GM12878 (cell line): ENCODE measurements around the gene GTF3A. TPM values are rescaled to one million over a fixed set of nuclear protein-coding genes. Genes with fewer than 3 reads are reported as not detected.

Experiments used
- ATAC-seq: fragments of 200-7000 bp; cut with Tn5 transposase; 3 replicates; pipeline ENCODE4 v1.9.1; 2020; ENCODE audit warnings: mild to moderate bottlenecking, moderate library complexity
- BruUV-seq: library from RNA; stranded (reverse); fragments of 400-500 nt; replicated peaks from 2 replicates; lab custom pipeline; 2021; lab: Mats Ljungman, UMichigan
- CTCF ChIA-PET: fragments of 300-600 bp; sonication (Branson Sonifier 250); formaldehyde crosslinking; extraction: SDS; loops from one replicate; lab custom pipeline; 2021; ENCODE audit warnings: inconsistent platforms; lab: Yijun Ruan, JAX
- POLR2A ChIA-PET: fragments of 350-600 bp; formaldehyde crosslinking; extraction: SDS; loops from one replicate; lab custom pipeline; 2021; ENCODE audit warnings: inconsistent platforms; lab: Charles Lee
- RAD21 ChIA-PET: fragments of 300-600 bp; sonication (Branson Sonifier 250); formaldehyde crosslinking; loops from one replicate; lab custom pipeline; 2023; ENCODE audit warnings: antibody characterized with exemption; ENCODE audit not compliant: unreplicated experiment; lab: Charles Lee
- SMC1A ChIA-PET: fragments of 300-600 bp; sonication (Branson Sonifier 250); formaldehyde crosslinking; loops from one replicate; lab custom pipeline; 2023; ENCODE audit not compliant: unreplicated experiment, uncharacterized antibody; lab: Charles Lee
- DNase-seq: peaks from one replicate; pipeline ENCODE4 v3.0.0-alpha.2; 2011; ENCODE audit warnings: low read depth, low spot score
- FAIRE-seq: peaks from 3 replicates; lab custom pipeline; 2011; peaks lifted over from hg19 to GRCh38; lab: Jason Lieb, UNC
- H2AFZ ChIP-seq: 2 replicates; pipeline ENCODE4 v1.6.0; 2011; ENCODE audit warnings: low read depth, low read length, control low read depth; ENCODE audit not compliant: control insufficient read depth
- H3K27ac ChIP-seq: 2 replicates; pipeline ENCODE4 v1.5.1; 2011; ENCODE audit warnings: control low read depth; ENCODE audit not compliant: control insufficient read depth, insufficient read depth
- H3K27me3 ChIP-seq, 2 experiments: replicated peaks in 1 of 2; 2 replicates each; pipeline versions ENCODE4 v1.6.0 to v1.6.1; 2011; ENCODE audit warnings: low read length in 1 of 2; ENCODE audit not compliant: control insufficient read depth in 2 of 2, insufficient read depth in 2 of 2
- H3K36me3 ChIP-seq, 2 experiments: 2 replicates each; pipeline ENCODE4 v1.5.1; 2011; ENCODE audit warnings: low read length in 1 of 2; ENCODE audit not compliant: control insufficient read depth in 2 of 2, insufficient read depth in 2 of 2
- H3K4me1 ChIP-seq: 2 replicates; pipeline ENCODE4 v1.6.1; 2011; ENCODE audit warnings: mild to moderate bottlenecking, low read length, moderate library complexity, mixed read lengths; ENCODE audit not compliant: control insufficient read depth, insufficient read depth
- H3K4me2 ChIP-seq: 2 replicates; pipeline ENCODE4 v1.6.0; 2011; ENCODE audit warnings: control low read depth; ENCODE audit not compliant: control insufficient read depth, insufficient read depth
- H3K4me3 ChIP-seq: fragments of 200-600 bp; sonication (generic); 2 replicates; pipeline ENCODE4 v1.5.1; 2016
- H3K79me2 ChIP-seq: 2 replicates; pipeline ENCODE4 v1.6.0; 2011; ENCODE audit warnings: low read length; ENCODE audit not compliant: control insufficient read depth, insufficient read depth
- H3K9ac ChIP-seq: 2 replicates; pipeline ENCODE4 v1.8.0; 2011; ENCODE audit warnings: low read length, control low read depth, mixed read lengths; ENCODE audit not compliant: control insufficient read depth, insufficient read depth
- H3K9me3 ChIP-seq: replicated peaks from 3 replicates; pipeline ENCODE4 v1.5.1; 2011; ENCODE audit warnings: mild to moderate bottlenecking, low read length; ENCODE audit not compliant: control insufficient read depth, insufficient read depth
- H4K20me1 ChIP-seq: 2 replicates; pipeline ENCODE4 v1.6.0; 2011; ENCODE audit not compliant: control insufficient read depth, insufficient read depth
- ATF3 ChIP-seq: IDR thresholded peaks from 2 replicates; pipeline ENCODE4 v1.6.1; 2011; ENCODE audit warnings: low read depth, mild to moderate bottlenecking, low read length, moderate library complexity, borderline replicate concordance; ENCODE audit errors: extremely low read depth
- BRCA1 ChIP-seq: IDR thresholded peaks from 2 replicates; pipeline ENCODE4 v1.6.1; 2011; ENCODE audit warnings: low read depth, low read length, improper control_type of control experiment
- IRF5 ChIP-seq: fragments of 450-650 bp; IDR thresholded peaks from 2 replicates; pipeline ENCODE4 v1.6.1; 2017; ENCODE audit warnings: borderline replicate concordance
- PAX5 ChIP-seq: IDR thresholded peaks from 2 replicates; pipeline ENCODE4 v1.6.1; 2011; ENCODE audit warnings: low read depth, low read length, borderline replicate concordance
- POLR2A ChIP-seq: IDR thresholded peaks from 2 replicates; pipeline ENCODE4 v1.6.1; 2011; ENCODE audit warnings: low read depth, mild to moderate bottlenecking, low read length
- TARDBP ChIP-seq: IDR thresholded peaks from 2 replicates; pipeline ENCODE4 v1.6.1; 2016; ENCODE audit warnings: borderline replicate concordance
- ZSCAN29 ChIP-seq: fragments of 450-650 bp; IDR thresholded peaks from 2 replicates; pipeline ENCODE4 v1.6.1; 2017; ENCODE audit warnings: mild to moderate bottlenecking, moderate library complexity
- ZZZ3 ChIP-seq: IDR thresholded peaks from 2 replicates; pipeline ENCODE4 v1.6.1; 2011; ENCODE audit warnings: low read depth; ENCODE audit not compliant: control insufficient read depth, insufficient read length
- WGBS: methylation state at CpG from one replicate; pipeline ENCODE4 v1.1.6; 2016; ENCODE audit warnings: low lambda C conversion rate; ENCODE audit not compliant: insufficient replicate concordance, insufficient coverage; ENCODE audit errors: missing lambda C conversion rate; 5-methylcytosine and 5-hydroxymethylcytosine counted together
- in situ Hi-C: fragments of 300-500 bp; cut with MboI; formaldehyde crosslinking; loops from 9 replicates; pipeline ENCODE4 v1.14.3; 2018; ENCODE audit warnings: mixed read lengths
- intact Hi-C: fragments of 100-400 bp; cut with micrococcal nuclease; formaldehyde crosslinking; loops from one replicate; pipeline ENCODE4 v1.14.2; 2022; ENCODE audit not compliant: unreplicated experiment
- polyA plus RNA-seq, 11 experiments: library from polyadenylated mRNA; depleted of rRNA in 4 of 11; unstranded in 6 of 11; stranded (reverse) in 5 of 11; fragments of >200 nt; fragmentation: Nextera tagmentation in 4 of 11; fragmentation: Illumina TruSeq in 1 of 11; extraction: Ambion mirVana in 4 of 11; extraction: Trizol in 1 of 11; gene quantifications; 1 replicate in 1 of 11; 2 replicates in 10 of 11; pipeline versions ENCODE4 v1.2.1 to v1.2.3, GENCODE V29; 2011 to 2016; ENCODE audit warnings: inconsistent platforms in 2 of 11, missing spikeins in 2 of 11, low read depth in 1 of 11
- total RNA-seq, 4 experiments: library from RNA; depleted of rRNA in 3 of 4; stranded (reverse); fragments of >200 nt in 3 of 4; fragmentation: Illumina TruSeq in 1 of 4; extraction: Trizol in 1 of 4; gene quantifications; 2 replicates each; pipeline versions ENCODE4 v1.2.1 to v1.2.3, GENCODE V29; 2013 to 2021
- TF ChIP-seq, protein P1 (sequence below): fragments of 450-650 bp; IDR thresholded peaks from 2 replicates; pipeline ENCODE4 v1.6.1; 2017; ENCODE audit warnings: low read depth, mild to moderate bottlenecking, moderate library complexity

Gene GTF3A
- total and polyA plus RNA-seq, 10 of the 15 experiments (the other 5 are each of a cell fraction or from before 2014, with no cell fraction given) = 74.2 to 524 (median 216) TPM

GRCh38 chr13:27383104-27383921 is 41.1 kb upstream of the GTF3A start:
- Histone ChIP-seq H3K27ac (no peak overlapping the region), H3K27me3 (peaks cover 0 to 1% of the 10 kb centered on the region in 2 experiments; a peak in 2 of 4 replicates), H3K36me3 (no peaks in the 10 kb centered on the region)
- intact Hi-C loops = no loop called here
- TF ChIP-seq TARDBP = no peak
- no peak for TF ChIP-seq ZZZ3
- TF ChIP-seq BRCA1 = no peak
- TF ChIP-seq IRF5 = no peak
- TF ChIP-seq, protein P1, sequence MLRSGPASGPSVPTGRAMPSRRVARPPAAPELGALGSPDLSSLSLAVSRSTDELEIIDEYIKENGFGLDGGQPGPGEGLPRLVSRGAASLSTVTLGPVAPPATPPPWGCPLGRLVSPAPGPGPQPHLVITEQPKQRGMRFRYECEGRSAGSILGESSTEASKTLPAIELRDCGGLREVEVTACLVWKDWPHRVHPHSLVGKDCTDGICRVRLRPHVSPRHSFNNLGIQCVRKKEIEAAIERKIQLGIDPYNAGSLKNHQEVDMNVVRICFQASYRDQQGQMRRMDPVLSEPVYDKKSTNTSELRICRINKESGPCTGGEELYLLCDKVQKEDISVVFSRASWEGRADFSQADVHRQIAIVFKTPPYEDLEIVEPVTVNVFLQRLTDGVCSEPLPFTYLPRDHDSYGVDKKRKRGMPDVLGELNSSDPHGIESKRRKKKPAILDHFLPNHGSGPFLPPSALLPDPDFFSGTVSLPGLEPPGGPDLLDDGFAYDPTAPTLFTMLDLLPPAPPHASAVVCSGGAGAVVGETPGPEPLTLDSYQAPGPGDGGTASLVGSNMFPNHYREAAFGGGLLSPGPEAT = no peak
- TF ChIP-seq ATF3 = no peak
- no peak for TF ChIP-seq POLR2A
- no peak for TF ChIP-seq PAX5
- no peak for TF ChIP-seq ZSCAN29
- TF ChIP-seq, all 136 proteins: peak for 0
- no peak for DNase-seq
- Histone ChIP-seq H4K20me1 (no peaks in the 10 kb centered on the region), H3K9ac (no peak overlapping the region), H2AFZ (no peak overlapping the region), H3K4me3 (no peak overlapping the region), H3K9me3 (no peaks in the 10 kb centered on the region), H3K79me2 (no peaks in the 10 kb centered on the region), H3K4me2 (no peak overlapping the region), H3K4me1 (no peaks in the 10 kb centered on the region)
- ChIA-PET CTCF (interaction anchor here (0.6 to 15.1 kb wide), 3 partner anchors 21 to 444 kb away, joined by 3 to 189 read pairs (median 3); no protein-coding TSS in a partner anchor), SMC1A (no interaction called here), POLR2A (no interaction called here), RAD21 (interaction anchor here (1.2 to 1.5 kb wide), 2 partner anchors 443 to 444 kb away, joined by 3 to 4 read pairs; no protein-coding TSS in a partner anchor)
- in situ Hi-C loops = no loop called here
- WGBS = 64% methylated on average over 22 of the region's 22 CpGs
- no peak for FAIRE-seq
- no TSS peak for BruUV-seq
- no peak for ATAC-seq
